Activated CD8-positive, alpha-beta memory T cell treated with anti-CD3 and anti-CD28 coated beads for 48 hours (primary cell): ENCODE results near the gene SUGCT.
"Not testable (repeated sequence)": the region's sequence is repeated elsewhere in the genome, so short reads cannot be mapped to it uniquely, and the experiment has no call there.

ENCODE experiments used
- DNase-seq, 3 experiments: peaks; one replicate each; pipeline ENCODE4 v3.0.0-alpha.2; 2020; ENCODE audit warnings: low read depth in 2 of 3, low spot score in 2 of 3

Gene SUGCT

GRCh38 chr7:40400525-40400924 lies 265.7 kb downstream of the SUGCT start:
- DNase-seq: no peak

GRCh38 chr7:40401406-40401805 lies 266.6 kb downstream of the SUGCT start:
- DNase-seq: no peak

- no peak for DNase-seq
Observed at GRCh38 chr7:40402661-40403060, 267.9 kb downstream of the SUGCT start.

GRCh38 chr7:40403703-40404476 lies 269.1 kb downstream of the SUGCT start:
- DNase-seq: no peak

GRCh38 chr7:40405991-40406390 lies 271.2 kb downstream of the SUGCT start:
- DNase-seq: no peak

GRCh38 chr7:40412323-40412722 lies 277.5 kb downstream of the SUGCT start:
- no peak for DNase-seq

- not testable (repeated sequence) for DNase-seq
Observed at GRCh38 chr7:40414704-40415103, 279.9 kb downstream of the SUGCT start.

GRCh38 chr7:40418448-40418847 lies 283.6 kb downstream of the SUGCT start:
- no peak for DNase-seq

- DNase-seq: no peak
Observed at GRCh38 chr7:40418983-40419382, 284.2 kb downstream of the SUGCT start.

- DNase-seq: no peak
Observed at GRCh38 chr7:40419806-40420205, 285.0 kb downstream of the SUGCT start.

GRCh38 chr7:40421433-40421832 lies 286.6 kb downstream of the SUGCT start:
- no peak for DNase-seq

- DNase-seq: no peak
Observed at GRCh38 chr7:40425696-40426095, 290.9 kb downstream of the SUGCT start.

- DNase-seq: no peak
Observed at GRCh38 chr7:40428421-40428820, 293.6 kb downstream of the SUGCT start.

GRCh38 chr7:40429826-40430225 lies 295.0 kb downstream of the SUGCT start:
- DNase-seq: no peak

- no peak for DNase-seq
Observed at GRCh38 chr7:40432046-40432445, 297.2 kb downstream of the SUGCT start.

- no peak for DNase-seq
Observed at GRCh38 chr7:40436710-40437109, 301.9 kb downstream of the SUGCT start.

- no peak for DNase-seq
Observed at GRCh38 chr7:40437498-40437897, 302.7 kb downstream of the SUGCT start.

GRCh38 chr7:40437936-40438634 lies 303.3 kb downstream of the SUGCT start:
- DNase-seq: no peak

- DNase-seq: no peak
Observed at GRCh38 chr7:40439686-40440085, 304.9 kb downstream of the SUGCT start.

- no peak for DNase-seq
Observed at GRCh38 chr7:40447345-40447744, 312.5 kb downstream of the SUGCT start.

- DNase-seq: no peak
Observed at GRCh38 chr7:40455485-40455884, 320.7 kb downstream of the SUGCT start.

GRCh38 chr7:40457776-40458480 lies 323.1 kb downstream of the SUGCT start:
- no peak for DNase-seq
